Keratinocyte (primary cell): ENCODE measurements around the gene ABCA7. TPM values are rescaled to one million over a fixed set of nuclear protein-coding genes. Genes with fewer than 3 reads are reported as not detected.

Experiments
- DNase-seq: peaks from one replicate; pipeline ENCODE4 v3.0.0-alpha.2; 2011; ENCODE audit warnings: low read depth, missing footprints, low spot score
- FAIRE-seq: peaks from 2 replicates; lab custom pipeline; 2011; peaks lifted over from hg19 to GRCh38; lab: Jason Lieb, UNC
- H2AFZ ChIP-seq: 2 replicates; pipeline ENCODE4 v1.6.0; 2012; ENCODE audit warnings: low read length, control low read depth, inconsistent platforms; ENCODE audit not compliant: control insufficient read depth
- H3K27ac ChIP-seq: 2 replicates; pipeline ENCODE4 v1.5.1; 2011; ENCODE audit warnings: low read length; ENCODE audit not compliant: control insufficient read depth, insufficient read depth
- H3K27me3 ChIP-seq: 3 replicates; pipeline ENCODE4 v1.6.0; 2011; ENCODE audit warnings: low read length; ENCODE audit not compliant: control insufficient read depth, insufficient read depth; ENCODE audit errors: extremely low read depth
- H3K36me3 ChIP-seq, 2 experiments: 2 replicates in 1 of 2; 3 replicates in 1 of 2; pipeline ENCODE4 v1.5.1; 2011; ENCODE audit warnings: low read length in 2 of 2, mild to moderate bottlenecking in 1 of 2; ENCODE audit not compliant: control insufficient read depth in 2 of 2, insufficient read depth in 2 of 2; ENCODE audit errors: extremely low read depth in 1 of 2
- H3K4me1 ChIP-seq: 3 replicates; pipeline ENCODE4 v1.5.1; 2011; ENCODE audit warnings: low read length; ENCODE audit not compliant: control insufficient read depth, insufficient read depth; ENCODE audit errors: extremely low read depth
- H3K4me2 ChIP-seq: 3 replicates; pipeline ENCODE4 v1.6.0; 2011; ENCODE audit warnings: low read depth, low read length; ENCODE audit not compliant: control insufficient read depth, insufficient read depth; ENCODE audit errors: extremely low read depth
- H3K4me3 ChIP-seq, 3 experiments: fragments of 200-600 bp in 1 of 3; sonication (generic) in 1 of 3; 2 replicates in 2 of 3; 3 replicates in 1 of 3; pipeline ENCODE4 v1.5.1; 2011 to 2016; ENCODE audit warnings: low read length in 3 of 3, mild to moderate bottlenecking in 3 of 3, control low read depth in 2 of 3, inconsistent platforms in 1 of 3, low read depth in 1 of 3, mixed read lengths in 1 of 3, mixed run types in 1 of 3, moderate library complexity in 1 of 3; ENCODE audit not compliant: control insufficient read depth in 2 of 3, insufficient read depth in 2 of 3; ENCODE audit errors: extremely low read depth in 1 of 3
- H3K79me2 ChIP-seq: 2 replicates; pipeline ENCODE4 v1.6.0; 2012; ENCODE audit warnings: low read length; ENCODE audit not compliant: control insufficient read depth, insufficient read depth
- H3K9ac ChIP-seq: 3 replicates; pipeline ENCODE4 v1.6.0; 2011; ENCODE audit warnings: low read length; ENCODE audit not compliant: control insufficient read depth, insufficient read depth; ENCODE audit errors: extremely low read depth
- H3K9me1 ChIP-seq: 3 replicates; pipeline ENCODE4 v1.6.0; 2011; ENCODE audit warnings: low read length; ENCODE audit not compliant: control insufficient read depth, insufficient read depth; ENCODE audit errors: extremely low read depth
- H3K9me3 ChIP-seq: 2 replicates; pipeline ENCODE4 v1.5.1; 2012; ENCODE audit warnings: low read depth, low read length; ENCODE audit not compliant: control insufficient read depth
- H4K20me1 ChIP-seq: 3 replicates; pipeline ENCODE4 v1.6.0; 2011; ENCODE audit warnings: low read length; ENCODE audit not compliant: control insufficient read depth, insufficient read depth; ENCODE audit errors: extremely low read depth
- CTCF ChIP-seq, 3 experiments: IDR thresholded peaks in 1 of 3; conservative IDR thresholded peaks in 1 of 3; optimal IDR thresholded peaks in 1 of 3; 2 replicates in 2 of 3; 3 replicates in 1 of 3; pipeline versions ENCODE3 to v1.5.1; 2011; ENCODE audit warnings: low read length in 3 of 3, mild to moderate bottlenecking in 3 of 3, moderate library complexity in 2 of 3, control low read depth in 1 of 3, inconsistent platforms in 1 of 3; ENCODE audit not compliant: insufficient read depth in 2 of 3; ENCODE audit errors: extremely low read depth in 1 of 3
- EZH2 ChIP-seq: IDR thresholded peaks from one replicate; pipeline ENCODE4 v1.6.1; 2012; ENCODE audit warnings: inconsistent platforms, mild to moderate bottlenecking, low read length, moderate library complexity
- dilution Hi-C: fragments of 300-500 bp; cut with MboI; formaldehyde crosslinking; loops from one replicate; pipeline ENCODE4 v1.7.0; 2020; ENCODE audit warnings: low sequenced_read_pairs; ENCODE audit not compliant: extremely low pct_ligation_motif_present
- polyA plus RNA-seq, 5 experiments: library from polyadenylated mRNA; depleted of rRNA in 3 of 5; stranded (reverse) in 3 of 5; stranded (forward) in 1 of 5; unstranded in 1 of 5; fragments of >200 nt; gene quantifications; 1 replicate in 1 of 5; 2 replicates in 3 of 5; 3 replicates in 1 of 5; pipeline versions ENCODE4 v1.2.1 to v1.2.3, GENCODE V29; 2011 to 2012; ENCODE audit warnings: missing spikeins in 2 of 5, low read depth in 1 of 5, low replicate concordance in 1 of 5

Gene ABCA7
- polyA plus RNA-seq, 1 donor (not counting 4 experiments of a cell fraction or from before 2014, with no cell fraction given) = 7.4 TPM

- TF ChIP-seq CTCF (optimal IDR thresholded peaks at IDR 0.05 in 1 of 3, IDR thresholded peaks at IDR 0.05 in 1 of 3, conservative IDR thresholded peaks at IDR 0.05 in 1 of 3; ENCODE audit: extremely low read depth in 1 of 3, insufficient read depth in 2 of 3, low read length in 3 of 3) = no peak
- TF ChIP-seq EZH2 = no peak
- no peak overlapping the region for H2AFZ ChIP-seq
- no peaks in the 10 kb centered on the region for H3K79me2 ChIP-seq
- H3K27ac ChIP-seq = no peak overlapping the region
- H3K9me1 ChIP-seq = no peaks in the 10 kb centered on the region
- dilution Hi-C loops = no loop called here
- no peak overlapping the region for H3K4me2 ChIP-seq
- peaks cover 28% of the 10 kb centered on the region for H3K9me3 ChIP-seq
- peaks cover 13 to 30% of the 10 kb centered on the region in 2 experiments for H3K36me3 ChIP-seq
- no peak overlapping the region for H3K4me3 ChIP-seq
- H3K9ac ChIP-seq = no peak overlapping the region
- H3K27me3 ChIP-seq = no peaks in the 10 kb centered on the region
- FAIRE-seq (no peak), DNase-seq (no peak)
- no peaks in the 10 kb centered on the region for H4K20me1 ChIP-seq
- H3K4me1 ChIP-seq = no peaks in the 10 kb centered on the region
These were observed 16.1 kb downstream of the ABCA7 start for GRCh38 chr19:1055886-1056620.

- Histone ChIP-seq H3K4me3 (no peak overlapping the region), H3K27me3 (no peaks in the 10 kb centered on the region), H3K4me1 (no peaks in the 10 kb centered on the region), H3K4me2 (no peak overlapping the region), H3K9ac (no peak overlapping the region), H3K36me3 (peaks cover 13 to 33% of the 10 kb centered on the region in 2 experiments), H3K9me3 (peaks cover 28% of the 10 kb centered on the region), H3K79me2 (no peaks in the 10 kb centered on the region), H4K20me1 (no peaks in the 10 kb centered on the region), H3K9me1 (no peaks in the 10 kb centered on the region), H3K27ac (no peak overlapping the region), H2AFZ (no peak overlapping the region)
- no peak for DNase-seq
- no peak for FAIRE-seq
- TF ChIP-seq EZH2 (no peak), CTCF (optimal IDR thresholded peaks at IDR 0.05 in 1 of 3, IDR thresholded peaks at IDR 0.05 in 1 of 3, conservative IDR thresholded peaks at IDR 0.05 in 1 of 3; ENCODE audit: extremely low read depth in 1 of 3, insufficient read depth in 2 of 3, low read length in 3 of 3) (peak in 2 of 3 experiments; percentile 13 to 40)
- dilution Hi-C loops = no loop called here
These were observed 17.4 kb downstream of the ABCA7 start for GRCh38 chr19:1057176-1057855.
